WTC11 (cell line): ENCODE data around the gene FAM131C. TPM values are rescaled to one million over a fixed set of nuclear protein-coding genes. Genes with fewer than 3 reads are reported as not detected.

Experiments used
- ATAC-seq: fragments of 200-7000 bp; cut with Tn5 transposase; 2 replicates; pipeline ENCODE4 v1.10.0; 2021; ENCODE audit warnings: mild to moderate bottlenecking, moderate library complexity
- CTCF ChIA-PET: fragments of 300-600 bp; sonication (Branson Sonifier 250); formaldehyde crosslinking; loops from one replicate; lab custom pipeline; 2021; ENCODE audit warnings: antibody characterized with exemption; lab: Charles Lee
- POLR2A ChIA-PET: fragments of 350-600 bp; sonication (Branson Sonifier 250); formaldehyde crosslinking; loops from one replicate; lab custom pipeline; 2021; ENCODE audit warnings: antibody characterized with exemption; lab: Charles Lee
- DNase-seq: peaks from one replicate; pipeline ENCODE4 v3.0.0; 2021; ENCODE audit warnings: low spot score
- H3K27ac Mint-ChIP-seq: 2 replicates; pipeline ENCODE4 v1.8.0; 2021; ENCODE audit warnings: mixed read lengths
- H3K27me3 Mint-ChIP-seq: 2 replicates; pipeline ENCODE4 v1.8.0; 2021; ENCODE audit warnings: low read depth, mild to moderate bottlenecking, moderate library complexity, mixed read lengths
- H3K36me3 Mint-ChIP-seq: 2 replicates; pipeline ENCODE4 v1.8.0; 2021; ENCODE audit warnings: mixed read lengths
- H3K4me1 Mint-ChIP-seq: 2 replicates; pipeline ENCODE4 v1.8.0; 2022; ENCODE audit warnings: mixed read lengths
- H3K4me3 Mint-ChIP-seq: 2 replicates; pipeline ENCODE4 v1.8.0; 2021; ENCODE audit warnings: mild to moderate bottlenecking, moderate library complexity, mixed read lengths
- H3K9me3 Mint-ChIP-seq: 2 replicates; pipeline ENCODE4 v1.8.0; 2021; ENCODE audit warnings: mixed read lengths
- CBFB ChIP-seq: sonication (generic); formaldehyde crosslinking; IDR thresholded peaks from 2 replicates; pipeline ENCODE4 v1.8.1; 2022; ENCODE audit warnings: mild to moderate bottlenecking, low read depth, missing genetic modification reagents
- CREB1 ChIP-seq: sonication (generic); formaldehyde crosslinking; IDR thresholded peaks from 2 replicates; pipeline ENCODE4 v1.8.0; 2023; ENCODE audit warnings: mild to moderate bottlenecking, missing genetic modification reagents
- E2F1 ChIP-seq: sonication (generic); formaldehyde crosslinking; IDR thresholded peaks from 2 replicates; pipeline ENCODE4 v1.8.0; 2022; ENCODE audit warnings: mild to moderate bottlenecking, missing genetic modification reagents
- FOXJ3 ChIP-seq: sonication (generic); formaldehyde crosslinking; IDR thresholded peaks from 2 replicates; pipeline ENCODE4 v1.9.0; 2021; ENCODE audit warnings: missing genetic modification reagents, mild to moderate bottlenecking, borderline replicate concordance
- GABPB1 ChIP-seq: sonication (generic); formaldehyde crosslinking; IDR thresholded peaks from 2 replicates; pipeline ENCODE4 v1.8.1; 2023; ENCODE audit warnings: mild to moderate bottlenecking, missing genetic modification reagents
- NFYB ChIP-seq: sonication (generic); formaldehyde crosslinking; conservative IDR thresholded peaks from 2 replicates; pipeline ENCODE4 v1.8.0; 2022; ENCODE audit warnings: low read depth, missing genetic modification reagents
- NR2C2 ChIP-seq: sonication (generic); formaldehyde crosslinking; IDR thresholded peaks from 2 replicates; pipeline ENCODE4 v1.8.0; 2022; ENCODE audit warnings: mild to moderate bottlenecking, missing genetic modification reagents
- OVOL2 ChIP-seq: fragments of 250-450 bp; sonication (Bioruptor Pico); IDR thresholded peaks from 2 replicates; pipeline ENCODE4 v1.9.0; 2021; ENCODE audit warnings: mild to moderate bottlenecking, borderline replicate concordance
- SOX15 ChIP-seq: fragments of 250-450 bp; sonication (Bioruptor Pico); IDR thresholded peaks from 2 replicates; pipeline ENCODE4 v1.9.0; 2021; ENCODE audit warnings: mild to moderate bottlenecking
- TEAD4 ChIP-seq: sonication (generic); formaldehyde crosslinking; IDR thresholded peaks from 2 replicates; pipeline ENCODE4 v1.8.0; 2022; ENCODE audit warnings: mild to moderate bottlenecking, missing genetic modification reagents
- USF1 ChIP-seq: sonication (generic); formaldehyde crosslinking; IDR thresholded peaks from 2 replicates; pipeline ENCODE4 v1.8.0; 2022; ENCODE audit warnings: mild to moderate bottlenecking, missing genetic modification reagents
- USF2 ChIP-seq: sonication (generic); formaldehyde crosslinking; IDR thresholded peaks from 2 replicates; pipeline ENCODE4 v1.8.1; 2023; ENCODE audit warnings: mild to moderate bottlenecking, missing genetic modification reagents, moderate library complexity
- ZBTB43 ChIP-seq: sonication (generic); formaldehyde crosslinking; IDR thresholded peaks from 2 replicates; pipeline ENCODE4 v1.8.1; 2023; ENCODE audit warnings: mild to moderate bottlenecking, missing genetic modification reagents
- ZNF281 ChIP-seq: sonication (generic); formaldehyde crosslinking; IDR thresholded peaks from 2 replicates; pipeline ENCODE4 v1.8.0; 2023; ENCODE audit warnings: mild to moderate bottlenecking, missing genetic modification reagents
- total RNA-seq: library from RNA; stranded (reverse); gene quantifications from 3 replicates; pipeline ENCODE4 v1.2.3, GENCODE V29; 2021
- TF ChIP-seq, protein P1 (sequence below): fragments of 250-450 bp; sonication (Bioruptor Pico); IDR thresholded peaks from 2 replicates; pipeline ENCODE4 v1.9.0; 2021; ENCODE audit warnings: mild to moderate bottlenecking, borderline replicate concordance
- TF ChIP-seq, protein P2 (sequence below): fragments of 250-450 bp; sonication (Bioruptor Pico); IDR thresholded peaks from 2 replicates; pipeline ENCODE4 v1.9.0; 2021; ENCODE audit warnings: mild to moderate bottlenecking

FAM131C gene
- total RNA-seq, 1 experiment from 2014 or later, result 1.4 TPM

- POLR2A ChIA-PET, result no interaction called here
- Mint-ChIP-seq H3K27ac (no peak overlapping the region; the same call in 1 of the 2 replicates), H3K9me3 (no peaks in the 10 kb centered on the region), H3K4me3 (peak overlapping the region; percentile 25; the same call in 1 of the 2 replicates), H3K36me3 (no peaks in the 10 kb centered on the region), H3K27me3 (peaks cover under 1% of the 10 kb centered on the region), H3K4me1 (peaks cover 65% of the 10 kb centered on the region)
- TF ChIP-seq E2F1 (CRISPR knock-in tag) (no peak), CREB1 (CRISPR knock-in tag) (no peak), SOX15 (no peak), OVOL2 (CRISPR knock-in tag) (no peak), USF1 (CRISPR knock-in tag) (no peak)
- no peak for ATAC-seq
- CTCF ChIA-PET, result interaction anchor here (0.6 to 4.1 kb wide), 5 partner anchors 10 to 59 kb away, joined by 3 to 18 read pairs (median 4); partner anchors contain the start of gene FAM131C
- DNase-seq, result no peak
These were observed 58.7 kb downstream of the FAM131C start for GRCh38 chr1:16014509-16015482.

- ATAC-seq, result no peak
- no peak for DNase-seq
- POLR2A ChIA-PET, result interaction anchor here (0.7 to 1.3 kb wide), 2 partner anchors 13 to 15 kb away, joined by 3 to 4 read pairs; no protein-coding TSS in a partner anchor
- Mint-ChIP-seq H3K4me3 (peak overlapping the region; percentile 66), H3K36me3 (no peaks in the 10 kb centered on the region), H3K27ac (no peak overlapping the region), H3K9me3 (no peaks in the 10 kb centered on the region), H3K4me1 (peaks cover 59% of the 10 kb centered on the region), H3K27me3 (no peaks in the 10 kb centered on the region)
- CTCF ChIA-PET, result interaction anchor here (0.6 to 4.1 kb wide), 3 partner anchors 12 to 64 kb away, joined by 3 to 20 read pairs (median 18); no protein-coding TSS in a partner anchor
- no peak for TF ChIP-seq NR2C2 (CRISPR knock-in tag)
- no peak for TF ChIP-seq CBFB
- TF ChIP-seq GABPB1 (CRISPR knock-in tag), result no peak
- TF ChIP-seq, protein P1, sequence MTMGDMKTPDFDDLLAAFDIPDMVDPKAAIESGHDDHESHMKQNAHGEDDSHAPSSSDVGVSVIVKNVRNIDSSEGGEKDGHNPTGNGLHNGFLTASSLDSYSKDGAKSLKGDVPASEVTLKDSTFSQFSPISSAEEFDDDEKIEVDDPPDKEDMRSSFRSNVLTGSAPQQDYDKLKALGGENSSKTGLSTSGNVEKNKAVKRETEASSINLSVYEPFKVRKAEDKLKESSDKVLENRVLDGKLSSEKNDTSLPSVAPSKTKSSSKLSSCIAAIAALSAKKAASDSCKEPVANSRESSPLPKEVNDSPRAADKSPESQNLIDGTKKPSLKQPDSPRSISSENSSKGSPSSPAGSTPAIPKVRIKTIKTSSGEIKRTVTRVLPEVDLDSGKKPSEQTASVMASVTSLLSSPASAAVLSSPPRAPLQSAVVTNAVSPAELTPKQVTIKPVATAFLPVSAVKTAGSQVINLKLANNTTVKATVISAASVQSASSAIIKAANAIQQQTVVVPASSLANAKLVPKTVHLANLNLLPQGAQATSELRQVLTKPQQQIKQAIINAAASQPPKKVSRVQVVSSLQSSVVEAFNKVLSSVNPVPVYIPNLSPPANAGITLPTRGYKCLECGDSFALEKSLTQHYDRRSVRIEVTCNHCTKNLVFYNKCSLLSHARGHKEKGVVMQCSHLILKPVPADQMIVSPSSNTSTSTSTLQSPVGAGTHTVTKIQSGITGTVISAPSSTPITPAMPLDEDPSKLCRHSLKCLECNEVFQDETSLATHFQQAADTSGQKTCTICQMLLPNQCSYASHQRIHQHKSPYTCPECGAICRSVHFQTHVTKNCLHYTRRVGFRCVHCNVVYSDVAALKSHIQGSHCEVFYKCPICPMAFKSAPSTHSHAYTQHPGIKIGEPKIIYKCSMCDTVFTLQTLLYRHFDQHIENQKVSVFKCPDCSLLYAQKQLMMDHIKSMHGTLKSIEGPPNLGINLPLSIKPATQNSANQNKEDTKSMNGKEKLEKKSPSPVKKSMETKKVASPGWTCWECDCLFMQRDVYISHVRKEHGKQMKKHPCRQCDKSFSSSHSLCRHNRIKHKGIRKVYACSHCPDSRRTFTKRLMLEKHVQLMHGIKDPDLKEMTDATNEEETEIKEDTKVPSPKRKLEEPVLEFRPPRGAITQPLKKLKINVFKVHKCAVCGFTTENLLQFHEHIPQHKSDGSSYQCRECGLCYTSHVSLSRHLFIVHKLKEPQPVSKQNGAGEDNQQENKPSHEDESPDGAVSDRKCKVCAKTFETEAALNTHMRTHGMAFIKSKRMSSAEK, result no peak
- TF ChIP-seq, protein P2, sequence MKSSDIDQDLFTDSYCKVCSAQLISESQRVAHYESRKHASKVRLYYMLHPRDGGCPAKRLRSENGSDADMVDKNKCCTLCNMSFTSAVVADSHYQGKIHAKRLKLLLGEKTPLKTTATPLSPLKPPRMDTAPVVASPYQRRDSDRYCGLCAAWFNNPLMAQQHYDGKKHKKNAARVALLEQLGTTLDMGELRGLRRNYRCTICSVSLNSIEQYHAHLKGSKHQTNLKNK (CRISPR knock-in tag), result no peak
- TF ChIP-seq USF2, result no peak
- TF ChIP-seq ZNF281 (CRISPR knock-in tag), result no peak
- no peak for TF ChIP-seq TEAD4
- TF ChIP-seq FOXJ3 (CRISPR knock-in tag), result no peak
- no peak for TF ChIP-seq ZBTB43 (CRISPR knock-in tag)
- TF ChIP-seq E2F1 (CRISPR knock-in tag), result no peak
- no peak for TF ChIP-seq NFYB (CRISPR knock-in tag)
These were observed 59.6 kb downstream of the FAM131C start for GRCh38 chr1:16013908-16014258.
